PC-9 (cell line): ENCODE data around the gene ALDH3A1.

ENCODE experiments used
- EZH2 ChIP-seq: fragments of 200-600 bp; sonication (generic); IDR thresholded peaks from 2 replicates; pipeline ENCODE4 v1.8.0; 2017; ENCODE audit warnings: antibody characterized with exemption, low read depth
- TF ChIP-seq, protein P1 (sequence below): fragments of 200-600 bp; sonication (generic); conservative IDR thresholded peaks from 2 replicates; pipeline ENCODE4 v1.6.1; 2017; ENCODE audit warnings: mixed run types, antibody characterized with exemption, mild to moderate bottlenecking, moderate library complexity

DNA sequence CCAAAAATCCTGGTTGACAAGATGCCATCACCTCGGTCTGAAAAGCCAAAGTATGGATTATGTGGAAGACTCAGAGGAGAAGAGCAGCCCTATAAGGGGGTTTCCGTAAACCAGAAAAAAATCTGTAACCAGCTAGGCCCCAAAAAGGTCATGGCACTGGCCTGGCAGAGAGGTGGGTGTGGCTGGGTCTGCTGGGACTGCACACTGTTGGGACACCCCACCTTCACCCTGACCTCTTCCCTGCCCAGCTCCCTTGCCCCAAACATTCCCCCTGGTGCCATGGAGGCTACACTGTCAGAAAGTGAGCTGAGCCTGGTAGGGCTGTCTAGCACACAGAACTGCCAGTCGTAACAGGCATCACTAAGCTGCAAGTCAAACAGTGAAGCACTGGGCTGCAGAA is 38.3 kb downstream of the ALDH3A1 start:
- TF ChIP-seq, protein P1, sequence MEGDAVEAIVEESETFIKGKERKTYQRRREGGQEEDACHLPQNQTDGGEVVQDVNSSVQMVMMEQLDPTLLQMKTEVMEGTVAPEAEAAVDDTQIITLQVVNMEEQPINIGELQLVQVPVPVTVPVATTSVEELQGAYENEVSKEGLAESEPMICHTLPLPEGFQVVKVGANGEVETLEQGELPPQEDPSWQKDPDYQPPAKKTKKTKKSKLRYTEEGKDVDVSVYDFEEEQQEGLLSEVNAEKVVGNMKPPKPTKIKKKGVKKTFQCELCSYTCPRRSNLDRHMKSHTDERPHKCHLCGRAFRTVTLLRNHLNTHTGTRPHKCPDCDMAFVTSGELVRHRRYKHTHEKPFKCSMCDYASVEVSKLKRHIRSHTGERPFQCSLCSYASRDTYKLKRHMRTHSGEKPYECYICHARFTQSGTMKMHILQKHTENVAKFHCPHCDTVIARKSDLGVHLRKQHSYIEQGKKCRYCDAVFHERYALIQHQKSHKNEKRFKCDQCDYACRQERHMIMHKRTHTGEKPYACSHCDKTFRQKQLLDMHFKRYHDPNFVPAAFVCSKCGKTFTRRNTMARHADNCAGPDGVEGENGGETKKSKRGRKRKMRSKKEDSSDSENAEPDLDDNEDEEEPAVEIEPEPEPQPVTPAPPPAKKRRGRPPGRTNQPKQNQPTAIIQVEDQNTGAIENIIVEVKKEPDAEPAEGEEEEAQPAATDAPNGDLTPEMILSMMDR = no peak
- no peak for TF ChIP-seq EZH2
